H1 (cell line): ENCODE data around the gene KCNAB2.

Experiments used
- BACH1 ChIP-seq: IDR thresholded peaks from 2 replicates; pipeline ENCODE4 v1.6.1; 2012; ENCODE audit warnings: low read length, improper control_type of control experiment
- CTCF ChIP-seq, 3 experiments: IDR thresholded peaks; 1 replicate in 2 of 3; 2 replicates in 1 of 3; pipeline versions ENCODE4 v1.5.1 to v1.6.1; 2011; ENCODE audit warnings: low read length in 3 of 3, mild to moderate bottlenecking in 3 of 3, inconsistent platforms in 2 of 3, low read depth in 1 of 3, moderate library complexity in 1 of 3; ENCODE audit not compliant: insufficient read depth in 1 of 3; ENCODE audit errors: control extremely low read depth in 1 of 3
- EZH2 ChIP-seq: fragments of 200-600 bp; sonication (generic); IDR thresholded peaks from 2 replicates; pipeline ENCODE4 v1.7.1; 2012; ENCODE audit warnings: low read depth, mild to moderate bottlenecking, moderate library complexity, low read length, inconsistent platforms; ENCODE audit not compliant: severe bottlenecking

DNA sequence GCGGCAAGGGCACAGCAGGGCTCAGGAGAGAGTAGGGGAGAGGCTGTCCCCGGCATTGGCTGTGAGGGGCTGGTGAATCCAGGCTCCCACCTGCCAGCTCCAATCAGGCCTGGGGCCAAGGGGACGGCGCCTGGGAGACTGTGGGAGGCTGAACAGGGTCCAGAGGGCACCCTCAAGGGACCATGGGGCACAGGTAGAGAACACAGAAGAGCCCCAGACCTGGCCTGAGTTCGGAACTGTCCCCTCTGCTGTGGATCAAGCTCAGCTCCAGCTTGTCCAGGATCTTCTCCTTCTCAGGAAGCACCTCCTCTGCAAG, 67.0 kb downstream of the KCNAB2 start:
- no peak for TF ChIP-seq CTCF (IDR thresholded peaks at IDR 0.05; ENCODE audit: control extremely low read depth in 1 of 3, insufficient read depth in 1 of 3, low read depth in 1 of 3, low read length in 3 of 3)
- no peak for TF ChIP-seq BACH1
- no peak for TF ChIP-seq EZH2
